Stimulated activated CD8-positive, alpha-beta memory T cell treated with anti-CD3 and anti-CD28 coated beads, Interleukin-15, amount 100 ng/mL, for 24 hours (primary cell): ENCODE results near the gene TTC7B.

Source experiments
- DNase-seq: peaks from one replicate; pipeline ENCODE4 v3.0.0-alpha.2; 2020; ENCODE audit warnings: low read depth

Gene TTC7B

GRCh38 chr14:90703841-90704737 is 112.1 kb downstream of the TTC7B start:
- no peak for DNase-seq

- DNase-seq = no peak
Observed at GRCh38 chr14:90700933-90701776, 115.1 kb downstream of the TTC7B start.

- DNase-seq = no peak
Observed at GRCh38 chr14:90699016-90699415, 117.2 kb downstream of the TTC7B start.

GRCh38 chr14:90698379-90698869 is 117.8 kb downstream of the TTC7B start:
- DNase-seq = no peak

GRCh38 chr14:90697577-90698206 is 118.5 kb downstream of the TTC7B start:
- peak; percentile 21 for DNase-seq

- DNase-seq = no peak
Observed at GRCh38 chr14:90697132-90697531, 119.1 kb downstream of the TTC7B start.

- DNase-seq = no peak
Observed at GRCh38 chr14:90696720-90697119, 119.5 kb downstream of the TTC7B start.

- no peak for DNase-seq
Observed at GRCh38 chr14:90695997-90696660, 120.1 kb downstream of the TTC7B start.

- no peak for DNase-seq
Observed at GRCh38 chr14:90693413-90693812, 122.8 kb downstream of the TTC7B start.

- DNase-seq = no peak
Observed at GRCh38 chr14:90692826-90693225, 123.4 kb downstream of the TTC7B start.

- DNase-seq = no peak
Observed at GRCh38 chr14:90692061-90692460, 124.2 kb downstream of the TTC7B start.

- DNase-seq = no peak
Observed at GRCh38 chr14:90691627-90692026, 124.6 kb downstream of the TTC7B start.

- no peak for DNase-seq
Observed at GRCh38 chr14:90687680-90688079, 128.6 kb downstream of the TTC7B start.

GRCh38 chr14:90682615-90683014 is 133.6 kb downstream of the TTC7B start:
- no peak for DNase-seq

GRCh38 chr14:90681929-90682328 is 134.3 kb downstream of the TTC7B start:
- DNase-seq = no peak

GRCh38 chr14:90678846-90679362 is 137.3 kb downstream of the TTC7B start:
- no peak for DNase-seq

GRCh38 chr14:90678420-90678819 is 137.8 kb downstream of the TTC7B start:
- no peak for DNase-seq

GRCh38 chr14:90677484-90678050 is 138.7 kb downstream of the TTC7B start:
- no peak for DNase-seq

GRCh38 chr14:90676912-90677311 is 139.3 kb downstream of the TTC7B start:
- DNase-seq = no peak

- no peak for DNase-seq
Observed at GRCh38 chr14:90676356-90676755, 139.9 kb downstream of the TTC7B start.

- DNase-seq = no peak
Observed at GRCh38 chr14:90675399-90675798, 140.8 kb downstream of the TTC7B start.
